ENCODE results near the gene RALGPS1. TPM values are rescaled to one million over a fixed set of nuclear protein-coding genes. Genes with fewer than 3 reads are reported as not detected.

Gene RALGPS1
- total RNA-seq, 2 experiments from 2014 or later: 14.1 to 14.4 TPM

DNA sequence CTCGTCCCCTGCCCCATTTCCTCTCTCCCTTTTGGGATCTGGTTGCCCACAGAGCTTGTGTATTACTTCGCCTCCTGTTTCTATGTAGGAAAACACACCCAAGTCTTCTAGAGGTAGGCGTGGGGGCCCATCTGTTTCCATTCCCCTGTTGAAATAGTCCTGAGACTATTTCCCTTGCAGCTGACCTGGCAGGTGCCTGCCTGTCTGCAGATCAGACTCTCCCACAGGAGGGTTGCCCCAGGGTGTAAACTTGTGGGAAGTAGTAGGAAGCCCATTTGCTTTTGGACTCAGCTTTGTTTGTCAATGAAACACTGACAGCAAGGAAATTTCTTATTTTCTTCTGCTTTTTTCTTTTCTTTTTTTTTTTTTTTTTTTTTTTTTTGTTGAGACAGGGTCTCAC lies 333.7 kb downstream of the RALGPS1 start:
- no peak overlapping the region for H3K4me2 ChIP-seq (ENCODE audit: low read length)
- H3K27ac ChIP-seq (ENCODE audit: low read depth, low read length, poor library complexity, severe bottlenecking): no peak overlapping the region
- no peaks in the 10 kb centered on the region for H3K79me2 ChIP-seq (ENCODE audit: insufficient read depth, low read depth, low read length)
- H3K36me3 ChIP-seq (ENCODE audit: insufficient read depth, low read length): no peaks in the 10 kb centered on the region
- H3K4me1 ChIP-seq (ENCODE audit: insufficient read depth, low read length, poor library complexity, severe bottlenecking): peaks cover 11% of the 10 kb centered on the region
- CTCF ChIA-PET (ENCODE audit: unreplicated experiment): no interaction called here
- DNase-seq (ENCODE audit: low spot score): no peak
- H3K9me2 ChIP-seq (ENCODE audit: insufficient read depth, low read length): no peaks in the 10 kb centered on the region
- intact Hi-C loops (cut with micrococcal nuclease; ENCODE audit: unreplicated experiment): no loop called here
- POLR2A ChIA-PET: interaction anchor here (0.6 to 0.9 kb wide), 3 partner anchors 13 to 114 kb away, joined by 3 read pairs; no protein-coding TSS in a partner anchor
- no TSS peak for BruUV-seq (replicated peaks)
- no peaks in the 10 kb centered on the region for H4K20me1 ChIP-seq (ENCODE audit: insufficient read depth, low read length)
- TF ChIP-seq EZH2phosphoT487 (IDR thresholded peaks at IDR 0.05; ENCODE audit: borderline replicate concordance, low read depth, low read length): no peak
- TF ChIP-seq, protein P1, sequence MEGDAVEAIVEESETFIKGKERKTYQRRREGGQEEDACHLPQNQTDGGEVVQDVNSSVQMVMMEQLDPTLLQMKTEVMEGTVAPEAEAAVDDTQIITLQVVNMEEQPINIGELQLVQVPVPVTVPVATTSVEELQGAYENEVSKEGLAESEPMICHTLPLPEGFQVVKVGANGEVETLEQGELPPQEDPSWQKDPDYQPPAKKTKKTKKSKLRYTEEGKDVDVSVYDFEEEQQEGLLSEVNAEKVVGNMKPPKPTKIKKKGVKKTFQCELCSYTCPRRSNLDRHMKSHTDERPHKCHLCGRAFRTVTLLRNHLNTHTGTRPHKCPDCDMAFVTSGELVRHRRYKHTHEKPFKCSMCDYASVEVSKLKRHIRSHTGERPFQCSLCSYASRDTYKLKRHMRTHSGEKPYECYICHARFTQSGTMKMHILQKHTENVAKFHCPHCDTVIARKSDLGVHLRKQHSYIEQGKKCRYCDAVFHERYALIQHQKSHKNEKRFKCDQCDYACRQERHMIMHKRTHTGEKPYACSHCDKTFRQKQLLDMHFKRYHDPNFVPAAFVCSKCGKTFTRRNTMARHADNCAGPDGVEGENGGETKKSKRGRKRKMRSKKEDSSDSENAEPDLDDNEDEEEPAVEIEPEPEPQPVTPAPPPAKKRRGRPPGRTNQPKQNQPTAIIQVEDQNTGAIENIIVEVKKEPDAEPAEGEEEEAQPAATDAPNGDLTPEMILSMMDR (conservative IDR thresholded peaks at IDR 0.05; ENCODE audit: low read length): no peak
- no peak overlapping the region for H2AFZ ChIP-seq (ENCODE audit: low read length)
- no peak overlapping the region for H3K4me3 ChIP-seq (ENCODE audit: low read depth, low read length, poor library complexity, severe bottlenecking)
- no peaks in the 10 kb centered on the region for H3K9me3 ChIP-seq (ENCODE audit: low read length)

DNA sequence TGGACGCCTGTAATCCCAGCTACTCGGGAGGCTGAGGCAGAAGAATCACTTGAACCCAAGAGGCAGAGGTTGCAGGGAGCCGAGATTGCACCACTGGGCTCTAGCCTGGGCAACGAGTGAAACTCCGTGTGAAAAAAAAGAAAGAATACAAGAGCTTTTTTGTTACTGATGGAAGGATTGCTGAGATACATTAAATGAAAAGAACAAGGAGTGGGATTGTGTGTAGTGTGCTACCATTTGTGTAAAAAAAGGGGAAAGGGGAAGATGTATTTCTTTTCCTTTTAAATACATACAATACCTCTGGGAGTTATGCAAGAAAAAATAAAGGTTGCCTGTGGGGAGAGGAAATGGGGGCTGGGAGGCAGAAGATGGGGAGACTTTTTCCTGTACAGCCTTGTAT lies 335.3 kb downstream of the RALGPS1 start:
- Histone ChIP-seq H3K4me2 (ENCODE audit: low read length) (no peak overlapping the region), H3K9me3 (ENCODE audit: low read length) (no peaks in the 10 kb centered on the region), H3K9me2 (ENCODE audit: insufficient read depth, low read length) (no peaks in the 10 kb centered on the region), H2AFZ (ENCODE audit: low read length) (no peak overlapping the region), H3K4me1 (ENCODE audit: insufficient read depth, low read length, poor library complexity, severe bottlenecking) (peaks cover 5% of the 10 kb centered on the region), H3K27ac (ENCODE audit: low read depth, low read length, poor library complexity, severe bottlenecking) (no peak overlapping the region), H3K79me2 (ENCODE audit: insufficient read depth, low read depth, low read length) (no peaks in the 10 kb centered on the region), H3K36me3 (ENCODE audit: insufficient read depth, low read length) (no peaks in the 10 kb centered on the region), H4K20me1 (ENCODE audit: insufficient read depth, low read length) (no peaks in the 10 kb centered on the region), H3K4me3 (ENCODE audit: low read depth, low read length, poor library complexity, severe bottlenecking) (no peak overlapping the region)
- TF ChIP-seq, protein P1 (conservative IDR thresholded peaks at IDR 0.05; ENCODE audit: low read length): no peak
- TF ChIP-seq EZH2phosphoT487 (IDR thresholded peaks at IDR 0.05; ENCODE audit: borderline replicate concordance, low read depth, low read length): no peak
- POLR2A ChIA-PET: no interaction called here
- intact Hi-C loops (cut with micrococcal nuclease; ENCODE audit: unreplicated experiment): no loop called here
- CTCF ChIA-PET (ENCODE audit: unreplicated experiment): no interaction called here
- DNase-seq (ENCODE audit: low spot score): no peak
- no TSS peak for BruUV-seq (replicated peaks)

- Histone ChIP-seq H3K9me3 (ENCODE audit: low read length) (no peaks in the 10 kb centered on the region), H4K20me1 (ENCODE audit: insufficient read depth, low read length) (no peaks in the 10 kb centered on the region), H3K9me2 (ENCODE audit: insufficient read depth, low read length) (no peaks in the 10 kb centered on the region), H2AFZ (ENCODE audit: low read length) (no peak overlapping the region), H3K27ac (ENCODE audit: low read depth, low read length, poor library complexity, severe bottlenecking) (no peak overlapping the region), H3K36me3 (ENCODE audit: insufficient read depth, low read length) (no peaks in the 10 kb centered on the region), H3K79me2 (ENCODE audit: insufficient read depth, low read depth, low read length) (no peaks in the 10 kb centered on the region), H3K4me2 (ENCODE audit: low read length) (no peak overlapping the region), H3K4me1 (ENCODE audit: insufficient read depth, low read length, poor library complexity, severe bottlenecking) (no peaks in the 10 kb centered on the region), H3K4me3 (ENCODE audit: low read depth, low read length, poor library complexity, severe bottlenecking) (no peak overlapping the region)
- TF ChIP-seq, protein P1 (conservative IDR thresholded peaks at IDR 0.05; ENCODE audit: low read length): no peak
- no peak for TF ChIP-seq EZH2phosphoT487 (IDR thresholded peaks at IDR 0.05; ENCODE audit: borderline replicate concordance, low read depth, low read length)
- ChIA-PET CTCF (ENCODE audit: unreplicated experiment) (interaction anchor here (0.6 kb wide), 1 partner anchor 156 kb away, joined by 3 read pairs; no protein-coding TSS in a partner anchor), POLR2A (no interaction called here)
- no peak for DNase-seq (ENCODE audit: low spot score)
- no TSS peak for BruUV-seq (replicated peaks)
- intact Hi-C loops (cut with micrococcal nuclease; ENCODE audit: unreplicated experiment): no loop called here
Observed at GRCh38 chr9:127250896-127251391, 336.4 kb downstream of the RALGPS1 start.

Data from OCI-LY7 (cell line).